HG03439 (cell line): Measurements from ENCODE around the gene IQGAP3.

Experiments
- ATAC-seq: cut with Tn5 transposase; IDR thresholded peaks from one replicate; pipeline ENCODE4 v1.9.1; 2021; ENCODE audit warnings: mild to moderate bottlenecking, moderate library complexity; ENCODE audit not compliant: unreplicated experiment

The IQGAP3 gene

GRCh38 chr1:156546267-156546666 is 26.1 kb downstream of the IQGAP3 start:
- no peak for ATAC-seq

DNA sequence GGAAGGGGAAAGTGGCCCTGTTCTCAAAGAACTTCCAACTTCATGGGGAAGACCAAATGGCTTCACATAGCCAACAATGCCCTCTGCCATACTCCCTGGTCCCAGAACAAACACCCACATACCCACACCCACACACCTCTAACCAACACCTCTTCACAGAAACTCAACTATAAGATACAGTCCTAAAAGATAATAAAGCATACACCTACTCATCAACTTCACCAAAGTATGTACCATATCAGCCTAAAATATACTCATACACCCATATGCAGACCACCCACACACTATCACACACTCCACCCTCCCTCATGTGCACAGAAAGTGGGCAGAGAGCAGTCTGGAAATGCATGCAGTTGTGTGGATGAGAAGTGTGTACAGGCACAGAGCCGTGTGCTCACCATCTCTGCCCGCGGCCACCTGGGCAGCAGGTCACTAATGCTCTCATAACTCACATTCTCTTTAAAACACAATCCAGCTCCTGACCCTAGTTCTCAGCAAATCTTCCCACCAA is 27.7 kb downstream of the IQGAP3 start:
- ATAC-seq: no peak

- no peak for ATAC-seq
These were observed 29.3 kb downstream of the IQGAP3 start for GRCh38 chr1:156543066-156543465.

DNA sequence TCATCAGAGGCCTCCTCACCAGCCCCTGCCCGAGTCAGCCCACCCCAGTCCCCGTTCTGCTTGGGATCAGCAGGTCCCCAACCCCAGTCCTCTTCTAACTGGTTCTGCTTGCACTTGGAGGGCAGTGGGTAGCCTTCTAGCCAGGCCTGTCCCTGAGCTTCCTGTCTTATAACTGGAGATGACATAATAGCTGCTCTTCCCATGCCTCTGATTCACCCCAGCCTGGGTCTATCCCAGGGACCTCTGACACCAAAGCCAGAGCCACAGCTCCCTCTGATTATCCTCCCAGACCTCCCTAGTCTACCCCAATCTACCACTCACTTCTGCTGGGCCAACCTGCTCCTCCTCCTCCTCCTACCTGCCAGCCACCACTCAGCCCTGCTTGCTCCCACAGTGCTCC is 31.4 kb downstream of the IQGAP3 start:
- ATAC-seq: no peak

GRCh38 chr1:156539818-156540355 is 32.5 kb downstream of the IQGAP3 start:
- no peak for ATAC-seq

DNA sequence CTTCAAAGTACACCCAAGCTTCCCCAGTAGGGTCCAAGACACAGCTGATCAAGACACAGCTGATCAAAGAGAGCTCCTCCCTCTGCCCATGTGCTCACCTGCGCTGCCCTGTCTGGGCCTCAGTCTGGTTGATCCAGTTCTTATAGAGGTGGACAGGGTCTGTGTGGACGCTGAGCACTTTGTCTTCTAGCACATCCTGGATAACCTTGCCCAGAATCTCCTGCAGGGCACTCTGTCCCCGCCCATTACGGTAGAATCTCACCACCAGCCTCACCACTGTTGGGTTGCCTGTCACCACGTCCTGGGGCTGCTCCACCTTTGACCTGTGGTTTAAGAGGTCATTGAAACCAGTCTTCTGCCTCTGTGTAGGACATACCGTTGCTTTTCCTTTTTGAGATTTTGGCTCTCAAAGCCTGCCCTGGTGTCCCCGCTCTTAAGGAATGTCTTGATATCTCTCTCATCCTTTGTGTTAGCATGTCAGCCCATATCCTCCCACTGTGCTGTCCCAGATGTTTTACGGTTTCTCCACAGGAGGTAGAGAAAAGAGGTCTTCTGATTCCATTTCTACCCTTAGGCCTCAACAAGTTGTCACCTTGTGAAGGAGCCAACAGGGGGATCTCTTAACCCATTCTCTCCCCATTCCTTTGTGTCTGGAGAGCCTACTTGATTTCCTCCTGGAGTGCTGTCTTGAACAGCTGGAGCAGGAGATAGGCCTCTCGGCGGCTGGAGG is 33.5 kb downstream of the IQGAP3 start:
- no peak for ATAC-seq

DNA sequence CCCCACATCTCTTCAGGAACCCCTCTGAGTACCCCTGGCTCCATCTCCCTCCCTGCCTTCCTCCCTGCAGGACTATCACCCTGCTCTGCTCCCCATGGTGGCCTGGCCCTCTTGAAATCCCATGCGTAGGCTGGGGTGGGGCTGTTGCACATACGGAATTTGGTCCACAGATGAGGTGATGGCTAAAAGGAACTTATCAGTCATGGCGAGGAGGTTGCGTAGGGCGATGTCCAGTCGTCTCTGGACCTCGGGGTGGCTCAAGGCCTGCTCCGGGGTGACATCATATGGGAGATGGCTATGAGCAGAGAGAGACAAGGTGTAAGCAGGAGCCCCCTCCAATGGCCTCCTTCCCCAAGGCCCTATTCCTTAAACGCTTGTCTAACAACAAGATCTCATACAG is 35.3 kb downstream of the IQGAP3 start:
- ATAC-seq: no peak

GRCh38 chr1:156534424-156535060 is 37.8 kb downstream of the IQGAP3 start:
- ATAC-seq: no peak

DNA sequence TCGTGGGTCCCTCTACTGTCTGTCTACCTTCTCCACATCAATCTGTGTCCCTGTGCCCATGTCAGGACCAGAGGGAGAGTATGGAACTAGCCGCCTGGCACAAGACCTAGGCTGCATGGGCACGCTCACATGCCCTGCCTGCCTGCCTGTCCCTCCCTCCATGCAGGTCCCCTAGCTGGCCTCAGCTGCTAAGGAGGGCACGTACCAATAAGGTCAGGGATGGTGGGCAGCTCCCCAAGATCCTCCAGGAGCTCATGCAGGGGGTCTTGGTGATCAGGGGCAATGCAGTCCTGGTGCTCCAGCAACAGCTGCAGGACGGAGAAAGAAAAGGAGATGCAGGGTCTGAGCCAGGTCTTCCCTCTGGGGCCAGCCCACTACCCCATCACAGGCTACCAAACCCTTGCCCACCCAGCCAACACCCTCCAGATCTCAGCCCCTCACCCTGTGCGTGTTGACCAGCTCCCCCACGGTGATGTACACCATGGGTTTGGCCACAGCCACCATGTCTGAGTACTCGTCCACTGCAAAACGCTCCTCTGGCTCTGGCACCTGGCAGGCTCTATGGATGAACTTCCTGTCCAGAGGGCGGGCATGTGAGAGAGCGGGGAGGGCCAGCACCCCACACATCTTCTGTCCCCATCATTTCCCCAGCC is 38.7 kb downstream of the IQGAP3 start:
- no peak for ATAC-seq

GRCh38 chr1:156532374-156532773 is 40.0 kb downstream of the IQGAP3 start:
- ATAC-seq: no peak

DNA sequence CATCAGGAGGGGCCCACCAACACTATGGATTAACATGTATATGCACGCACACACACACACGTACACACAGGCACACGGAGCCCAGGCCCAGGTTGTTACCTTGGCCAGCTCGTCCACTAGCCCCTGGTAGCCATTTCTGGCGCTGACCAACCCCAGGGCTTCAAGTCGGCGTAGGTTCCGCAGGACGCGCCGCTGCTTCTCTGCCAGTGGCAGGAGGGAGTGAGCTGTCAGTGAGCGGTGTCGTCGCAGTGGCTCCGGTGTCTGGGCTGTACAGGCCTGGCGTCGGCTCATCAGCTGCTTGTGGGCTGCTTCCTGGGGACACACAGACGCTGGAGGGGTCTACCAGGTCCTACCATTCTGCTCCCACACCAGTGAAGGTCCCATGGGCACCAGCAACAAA is 42.4 kb downstream of the IQGAP3 start:
- ATAC-seq: no peak

DNA sequence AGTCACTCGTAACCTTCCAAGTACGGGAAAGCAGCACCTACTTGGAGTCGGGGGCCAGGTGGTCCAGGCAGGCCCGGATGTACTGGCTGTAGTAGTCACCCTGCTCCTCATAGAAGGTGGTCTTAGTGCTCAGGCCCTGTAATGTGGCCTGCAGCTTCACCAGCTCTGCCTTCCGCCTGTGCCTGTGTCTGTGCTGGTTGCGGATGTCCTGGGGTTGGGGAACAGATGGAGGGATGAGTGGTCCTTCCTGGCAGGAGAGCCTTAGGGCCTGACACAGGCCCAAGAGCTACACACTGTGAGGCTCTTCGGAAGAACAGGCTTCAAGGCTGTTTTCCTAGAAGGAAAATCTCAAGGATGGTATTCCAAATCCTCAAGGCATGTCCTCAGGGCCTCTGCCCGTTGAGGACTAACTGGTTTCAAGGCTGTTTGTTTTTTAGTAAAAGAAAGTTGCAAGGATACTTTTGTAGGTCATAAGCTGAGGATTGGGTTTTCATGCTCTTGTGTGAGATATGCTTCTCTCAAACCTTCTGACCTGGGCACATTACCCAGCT is 43.4 kb downstream of the IQGAP3 start:
- ATAC-seq: no peak

GRCh38 chr1:156528231-156528630 is 44.1 kb downstream of the IQGAP3 start:
- ATAC-seq: no peak

GRCh38 chr1:156527584-156527983 is 44.8 kb downstream of the IQGAP3 start:
- no peak for ATAC-seq

GRCh38 chr1:156525856-156526489 is 46.4 kb downstream of the IQGAP3 start:
- no peak for ATAC-seq

GRCh38 chr1:156525071-156525501 is 47.3 kb downstream of the IQGAP3 start:
- no peak for ATAC-seq

DNA sequence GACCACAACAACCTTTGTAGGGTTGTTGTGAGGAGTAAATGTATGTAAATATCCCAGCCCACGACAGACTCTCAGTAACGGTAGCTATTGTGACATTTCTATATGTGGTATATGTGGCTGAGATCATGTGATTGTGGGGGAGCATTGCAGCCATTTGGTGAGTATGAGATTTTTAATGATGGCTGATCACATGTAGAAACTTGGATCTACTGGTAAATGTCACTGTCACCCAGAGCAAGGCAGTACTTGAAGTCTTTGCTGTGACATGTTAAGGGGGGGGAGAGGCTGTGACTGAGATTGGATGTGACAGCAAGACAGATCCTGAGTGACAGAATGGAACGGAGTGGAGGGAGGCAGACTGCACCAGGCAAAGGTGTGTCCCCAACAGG is 47.9 kb downstream of the IQGAP3 start:
- ATAC-seq: peak; percentile 56

DNA sequence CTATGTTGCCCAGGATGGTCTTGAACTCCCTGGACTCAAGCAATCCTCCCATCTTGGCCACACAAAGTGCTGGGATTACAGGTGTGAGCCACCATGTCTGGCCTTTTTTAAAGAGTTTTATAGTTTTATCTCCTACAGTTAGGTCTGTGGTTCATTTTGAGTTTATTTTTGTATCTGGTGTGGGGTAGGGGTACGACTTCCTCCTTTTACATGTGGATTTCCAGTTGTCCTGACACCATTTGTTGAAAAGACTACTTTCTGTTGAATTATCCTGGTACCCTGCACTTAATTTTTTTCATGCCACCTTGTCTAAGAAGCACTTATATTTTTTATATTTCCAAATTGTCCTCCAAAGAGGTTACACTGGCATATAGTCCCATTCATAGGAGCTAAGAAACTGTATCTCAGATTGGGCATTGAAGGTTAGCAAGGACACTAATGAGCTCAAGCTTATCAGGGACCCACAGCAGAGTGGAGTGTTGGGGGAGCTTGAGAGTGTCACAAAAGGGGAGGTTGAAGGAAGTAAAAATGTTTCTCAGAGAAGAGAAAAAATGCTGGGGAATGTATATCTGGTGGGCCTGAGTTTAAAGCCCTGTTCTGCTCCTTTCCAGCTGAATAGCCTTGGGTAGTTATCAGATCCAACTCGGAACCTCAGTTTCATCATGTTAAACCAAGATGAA is 48.4 kb downstream of the IQGAP3 start:
- ATAC-seq: peak; percentile 12

GRCh38 chr1:156522443-156522970 is 49.9 kb downstream of the IQGAP3 start:
- ATAC-seq: no peak

DNA sequence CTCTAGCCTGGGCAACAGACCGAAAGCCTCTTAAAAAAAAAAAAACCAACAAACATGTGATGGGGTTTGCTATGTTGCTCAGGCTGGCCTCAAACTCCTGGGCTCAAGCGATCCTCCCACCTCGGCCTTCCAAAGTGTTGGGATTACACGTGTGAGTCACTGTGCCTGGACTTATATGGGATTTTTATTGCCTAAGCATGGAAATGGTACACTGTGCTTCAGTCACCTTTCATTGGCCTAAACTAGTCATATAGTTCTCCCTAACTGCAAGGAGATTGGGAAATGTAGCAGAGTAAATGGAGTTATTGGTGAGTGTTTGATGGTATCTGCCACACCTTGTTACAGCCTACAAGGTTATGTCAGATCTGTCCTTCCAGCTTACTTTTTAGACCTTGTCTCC is 54.6 kb downstream of the IQGAP3 start:
- ATAC-seq: no peak
